ENCODE results near the gene ZNF560.
"Not testable (repeated sequence)": the region's sequence is repeated elsewhere in the genome, so short reads cannot be mapped to it uniquely, and the experiment has no call there.

GRCh38 chr19:9541281-9541680 is 42.9 kb upstream of the ZNF560 start:
- TF ChIP-seq CTCF, POLR2A (IDR thresholded peaks at IDR 0.05): not testable (repeated sequence)
